ENCODE results near the gene MAMDC2.

- no peak for TF ChIP-seq POLR2AphosphoS5 (IDR thresholded peaks at IDR 0.05; ENCODE audit: borderline replicate concordance, low read depth, low read length)
- TF ChIP-seq FOXP2 (optimal IDR thresholded peaks at IDR 0.05; ENCODE audit: control extremely low read depth, extremely low read length, insufficient read depth), result no peak
Observed at GRCh38 chr9:70169222-70169621, 125.6 kb downstream of the MAMDC2 start.

Data from SK-N-MC (cell line).